Endothelial cell (in vitro differentiated cells): ENCODE results near the gene AOX1. TPM values are rescaled to one million over a fixed set of nuclear protein-coding genes. Genes with fewer than 3 reads are reported as not detected.

Experiments
- DNase-seq: peaks from one replicate; pipeline ENCODE4 v3.0.0; 2021; ENCODE audit warnings: low spot score
- H3K27ac Mint-ChIP-seq: one replicate; pipeline ENCODE4 v1.8.0; 2021; ENCODE audit warnings: mixed read lengths, inconsistent platforms; ENCODE audit not compliant: unreplicated experiment
- H3K27me3 Mint-ChIP-seq: one replicate; pipeline ENCODE4 v1.8.0; 2021; ENCODE audit warnings: mild to moderate bottlenecking, moderate library complexity, mixed read lengths, inconsistent platforms; ENCODE audit not compliant: unreplicated experiment
- H3K36me3 Mint-ChIP-seq: one replicate; pipeline ENCODE4 v1.8.0; 2021; ENCODE audit warnings: mild to moderate bottlenecking, low read depth, mixed read lengths, inconsistent platforms; ENCODE audit not compliant: unreplicated experiment
- H3K4me1 Mint-ChIP-seq: one replicate; pipeline ENCODE4 v1.8.0; 2021; ENCODE audit warnings: mild to moderate bottlenecking, mixed read lengths, inconsistent platforms; ENCODE audit not compliant: unreplicated experiment
- H3K4me3 Mint-ChIP-seq: one replicate; pipeline ENCODE4 v1.8.0; 2021; ENCODE audit warnings: mild to moderate bottlenecking, mixed read lengths, inconsistent platforms; ENCODE audit not compliant: unreplicated experiment
- H3K9me3 Mint-ChIP-seq: one replicate; pipeline ENCODE4 v1.8.0; 2021; ENCODE audit warnings: mixed read lengths, inconsistent platforms; ENCODE audit not compliant: unreplicated experiment
- CTCF ChIP-seq: fragments of 200-600 bp; sonication (generic); IDR thresholded peaks from one replicate; pipeline ENCODE4 v1.5.0; 2021; ENCODE audit warnings: antibody characterized with exemption; ENCODE audit not compliant: unreplicated experiment
- total RNA-seq: library from RNA; stranded (reverse); fragmentation: NEBNext Ultra II Directional; extraction: Animal tissue kit (Norgen Biotek cat#: 25700); gene quantifications from one replicate; pipeline ENCODE4 v1.2.1, GENCODE V29; 2021; ENCODE audit not compliant: unreplicated experiment

AOX1 gene
- total RNA-seq, 1 donor from 2014 or later = 0.80 TPM

DNA sequence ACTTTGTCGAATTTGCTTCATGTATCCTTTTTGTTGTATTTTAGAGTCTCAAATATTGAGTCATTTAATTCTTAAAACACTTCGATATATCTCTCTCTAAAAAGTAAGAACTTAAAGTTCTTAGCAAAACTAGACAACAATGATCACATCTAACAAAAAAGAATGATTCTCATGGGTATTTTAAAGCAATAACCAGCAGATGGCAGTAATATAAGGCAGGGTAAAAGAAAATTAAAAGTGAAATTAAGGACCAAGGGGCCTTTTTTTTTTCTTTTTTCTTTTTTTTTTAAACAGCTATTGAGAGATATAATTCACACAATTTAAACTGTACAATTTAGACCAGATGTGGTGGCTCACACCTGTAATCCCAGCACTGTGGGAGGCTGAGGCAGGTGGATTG, 9.9 kb upstream of the AOX1 start:
- H3K36me3 Mint-ChIP-seq = no peaks in the 10 kb centered on the region
- no peaks in the 10 kb centered on the region for H3K9me3 Mint-ChIP-seq
- DNase-seq = no peak
- peak; percentile 26 for TF ChIP-seq CTCF
- H3K27ac Mint-ChIP-seq = no peak overlapping the region
- no peaks in the 10 kb centered on the region for H3K27me3 Mint-ChIP-seq
- H3K4me3 Mint-ChIP-seq = no peak overlapping the region
- no peaks in the 10 kb centered on the region for H3K4me1 Mint-ChIP-seq

GRCh38 chr2:200577027-200577426, 8.8 kb upstream of the AOX1 start:
- peak; percentile 9 for TF ChIP-seq CTCF
- Mint-ChIP-seq H3K36me3 (no peaks in the 10 kb centered on the region), H3K4me3 (no peak overlapping the region), H3K4me1 (no peaks in the 10 kb centered on the region), H3K27me3 (no peaks in the 10 kb centered on the region), H3K9me3 (no peaks in the 10 kb centered on the region), H3K27ac (no peak overlapping the region)
- no peak for DNase-seq

DNA sequence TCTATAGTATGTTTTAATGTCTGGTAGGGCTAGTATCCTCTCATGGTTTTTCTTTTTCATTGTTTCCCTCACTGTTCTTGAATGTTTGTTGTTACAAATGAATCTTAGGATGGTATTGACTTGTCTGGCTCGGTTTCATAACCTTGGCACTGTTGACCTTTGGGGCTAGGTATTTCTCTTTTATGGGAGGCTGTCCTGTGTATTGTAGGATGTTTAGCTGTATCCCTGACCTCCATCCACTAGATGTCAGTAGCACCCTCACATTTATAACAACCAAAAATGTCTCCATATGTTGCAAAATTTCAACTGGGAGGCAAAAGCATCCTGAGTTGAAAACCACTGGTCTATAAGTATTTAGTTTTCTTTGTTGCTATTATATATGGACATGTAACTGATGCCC, 7.0 kb upstream of the AOX1 start:
- DNase-seq = no peak
- no peaks in the 10 kb centered on the region for H3K27me3 Mint-ChIP-seq

DNA sequence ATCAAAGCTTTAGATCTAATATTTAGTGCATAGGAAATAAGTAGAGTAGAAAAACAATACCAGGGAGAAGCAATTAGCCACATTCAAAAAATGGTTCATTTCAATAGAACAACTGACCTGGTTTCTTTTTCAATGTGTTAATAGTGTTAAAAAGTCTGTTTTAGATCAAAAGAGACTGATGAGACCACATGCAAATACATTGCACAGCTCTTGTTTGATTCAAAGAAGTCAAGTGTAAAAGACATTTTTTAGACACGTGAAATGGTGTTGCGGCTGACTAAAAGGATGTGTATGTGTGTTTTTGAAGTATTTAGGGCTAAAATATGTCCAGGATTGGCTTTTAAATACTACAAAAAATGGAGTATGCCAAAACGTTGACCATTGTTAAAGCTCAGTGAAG, 1.2 kb upstream of the AOX1 start:
- Mint-ChIP-seq H3K4me3 (no peak overlapping the region), H3K9me3 (no peaks in the 10 kb centered on the region), H3K4me1 (peaks cover 3% of the 10 kb centered on the region), H3K27me3 (peaks cover 3% of the 10 kb centered on the region), H3K27ac (no peak overlapping the region), H3K36me3 (no peaks in the 10 kb centered on the region)
- TF ChIP-seq CTCF = no peak
- no peak for DNase-seq

More for the DNA sequence above, 7.0 kb upstream of the AOX1 start:
- no peaks in the 10 kb centered on the region for H3K4me1 Mint-ChIP-seq
- no peaks in the 10 kb centered on the region for H3K36me3 Mint-ChIP-seq
- H3K27ac Mint-ChIP-seq = no peak overlapping the region
- H3K9me3 Mint-ChIP-seq = no peaks in the 10 kb centered on the region
- H3K4me3 Mint-ChIP-seq = no peak overlapping the region
- TF ChIP-seq CTCF = peak; percentile 48

DNA sequence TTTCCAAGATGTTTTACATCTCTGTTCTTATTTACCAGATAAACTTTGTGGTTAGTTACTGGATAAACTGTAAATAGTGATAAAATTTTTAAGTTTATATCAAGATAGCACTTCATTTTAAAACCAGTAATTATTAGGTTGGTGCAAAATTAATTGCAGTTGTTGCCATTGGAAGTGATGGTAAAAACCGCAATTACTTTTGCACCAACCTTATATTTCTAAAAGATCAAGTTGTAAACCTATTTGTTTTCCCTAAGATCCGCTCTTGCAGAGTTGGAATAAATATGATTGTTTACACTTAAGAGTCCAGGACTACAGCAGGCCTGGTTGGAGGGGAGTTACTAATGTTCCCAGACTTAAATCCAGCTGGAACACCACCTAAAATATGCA, 479 bp upstream of the AOX1 start:
- H3K4me3 Mint-ChIP-seq = peak overlapping the region; percentile 73
- no peaks in the 10 kb centered on the region for H3K36me3 Mint-ChIP-seq
- DNase-seq = no peak
- H3K27ac Mint-ChIP-seq = no peak overlapping the region
- TF ChIP-seq CTCF = no peak
- no peaks in the 10 kb centered on the region for H3K9me3 Mint-ChIP-seq
- H3K4me1 Mint-ChIP-seq = peaks cover 3% of the 10 kb centered on the region
- peaks cover 3% of the 10 kb centered on the region for H3K27me3 Mint-ChIP-seq
